ENCODE measurements around the gene TICAM1. TPM values are rescaled to one million over a fixed set of nuclear protein-coding genes. Genes with fewer than 3 reads are reported as not detected.

Gene TICAM1
- total RNA-seq, 2 experiments from 2014 or later: 14.7 to 15.0 TPM

DNA sequence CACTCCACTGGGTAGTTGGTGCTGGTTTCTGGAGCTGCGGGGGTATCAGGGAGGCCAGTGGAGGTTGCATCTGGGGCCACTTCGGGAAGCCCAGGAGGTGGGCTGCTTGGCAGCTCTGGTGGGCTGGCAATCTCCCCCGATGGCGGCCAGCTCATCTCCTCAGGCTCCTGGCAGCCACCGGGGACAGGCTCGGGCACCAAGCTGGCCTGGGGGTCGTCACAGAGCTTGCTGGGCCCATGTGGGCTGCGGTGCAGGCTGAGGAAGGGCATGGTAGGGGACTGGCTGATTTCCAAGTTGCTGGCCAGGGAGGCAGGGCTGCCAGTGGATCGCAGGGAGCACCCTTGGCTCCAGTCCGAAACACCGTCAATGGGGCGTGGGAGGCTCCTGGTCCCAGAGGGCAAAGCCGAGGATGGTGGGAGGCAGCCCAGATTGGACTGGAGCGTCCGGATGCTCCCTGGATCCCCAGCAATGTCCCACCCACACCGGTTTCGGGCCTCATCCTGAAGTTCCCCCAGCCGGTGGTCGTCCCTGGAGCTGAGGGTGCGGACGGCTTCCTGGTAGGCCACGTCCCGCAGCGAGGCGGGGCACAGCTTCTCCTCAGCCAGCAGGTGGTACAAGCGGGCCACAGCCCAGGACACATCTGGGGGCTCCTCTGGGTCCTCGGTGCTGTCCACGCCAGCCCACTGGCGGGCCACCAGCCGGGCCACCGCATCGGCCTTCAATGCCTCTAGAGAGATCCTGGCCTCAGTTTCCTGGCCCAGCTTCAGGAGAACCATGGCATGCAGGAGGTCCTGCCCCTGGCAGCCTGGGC, 13.8 kb downstream of the TICAM1 start:
- Histone ChIP-seq H3K4me1 (ENCODE audit: insufficient read depth, low read length) (peaks cover 10% of the 10 kb centered on the region), H3K4me3 (ENCODE audit: low read length) (no peak overlapping the region), H3K36me3 (ENCODE audit: insufficient read depth, low read length) (peaks cover 26% of the 10 kb centered on the region), H3K27me3 (ENCODE audit: control insufficient read depth in 1 of 2, insufficient read depth in 2 of 2, low read length in 2 of 2) (no peaks in the 10 kb centered on the region), H3K9me3 (ENCODE audit: control insufficient read depth in 1 of 2, insufficient read depth in 1 of 2, low read length in 2 of 2) (no peaks in the 10 kb centered on the region), H3K27ac (ENCODE audit: low read depth in 1 of 2, low read length in 2 of 2) (no peak overlapping the region)
- H3K9me3 Mint-ChIP-seq: no peaks in the 10 kb centered on the region
- intact Hi-C loops (cut with DNase I, micrococcal nuclease): no loop called here
- peaks cover 12% of the 10 kb centered on the region for H3K4me1 Mint-ChIP-seq (ENCODE audit: low read depth)
- TF ChIP-seq, protein P1, sequence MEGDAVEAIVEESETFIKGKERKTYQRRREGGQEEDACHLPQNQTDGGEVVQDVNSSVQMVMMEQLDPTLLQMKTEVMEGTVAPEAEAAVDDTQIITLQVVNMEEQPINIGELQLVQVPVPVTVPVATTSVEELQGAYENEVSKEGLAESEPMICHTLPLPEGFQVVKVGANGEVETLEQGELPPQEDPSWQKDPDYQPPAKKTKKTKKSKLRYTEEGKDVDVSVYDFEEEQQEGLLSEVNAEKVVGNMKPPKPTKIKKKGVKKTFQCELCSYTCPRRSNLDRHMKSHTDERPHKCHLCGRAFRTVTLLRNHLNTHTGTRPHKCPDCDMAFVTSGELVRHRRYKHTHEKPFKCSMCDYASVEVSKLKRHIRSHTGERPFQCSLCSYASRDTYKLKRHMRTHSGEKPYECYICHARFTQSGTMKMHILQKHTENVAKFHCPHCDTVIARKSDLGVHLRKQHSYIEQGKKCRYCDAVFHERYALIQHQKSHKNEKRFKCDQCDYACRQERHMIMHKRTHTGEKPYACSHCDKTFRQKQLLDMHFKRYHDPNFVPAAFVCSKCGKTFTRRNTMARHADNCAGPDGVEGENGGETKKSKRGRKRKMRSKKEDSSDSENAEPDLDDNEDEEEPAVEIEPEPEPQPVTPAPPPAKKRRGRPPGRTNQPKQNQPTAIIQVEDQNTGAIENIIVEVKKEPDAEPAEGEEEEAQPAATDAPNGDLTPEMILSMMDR (IDR thresholded peaks at IDR 0.05): no peak
- ChIA-PET CTCF (interaction anchor here (0.7 kb wide), 1 partner anchor 34 kb away, joined by 3 read pairs; no protein-coding TSS in a partner anchor), POLR2A (no interaction called here)
- peaks cover 19% of the 10 kb centered on the region for H3K36me3 Mint-ChIP-seq (ENCODE audit: low read depth)
- no peak overlapping the region for H3K4me3 Mint-ChIP-seq
- no peak overlapping the region for H3K27ac Mint-ChIP-seq
- ATAC-seq (ENCODE audit: poor library complexity) (no peak), DNase-seq (no peak)
- H3K27me3 Mint-ChIP-seq: no peaks in the 10 kb centered on the region

DNA sequence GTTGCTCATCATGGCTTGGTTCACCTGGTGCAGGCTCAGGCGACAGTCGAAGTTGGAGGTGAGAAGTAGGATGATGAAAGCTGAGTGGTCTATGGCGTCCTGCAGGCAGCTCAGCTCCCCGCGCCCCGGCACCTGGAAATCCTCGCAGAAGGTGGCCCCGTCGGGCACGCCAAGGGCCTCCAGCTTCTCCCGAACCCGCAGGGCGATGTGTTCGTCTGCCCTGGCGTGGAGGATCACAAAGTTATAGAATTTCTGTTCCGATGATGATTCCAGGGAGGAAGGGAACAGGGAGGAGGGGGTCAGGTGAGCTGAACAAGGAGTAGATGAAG, 14.6 kb downstream of the TICAM1 start:
- no peak overlapping the region for H3K4me3 Mint-ChIP-seq
- no peak overlapping the region for H3K27ac ChIP-seq (ENCODE audit: low read depth in 1 of 2, low read length in 2 of 2)
- H3K9me3 Mint-ChIP-seq: no peaks in the 10 kb centered on the region
- peaks cover 14% of the 10 kb centered on the region for H3K36me3 Mint-ChIP-seq (ENCODE audit: low read depth)
- H3K4me1 Mint-ChIP-seq (ENCODE audit: low read depth): peaks cover 12% of the 10 kb centered on the region
- H3K27me3 Mint-ChIP-seq: no peaks in the 10 kb centered on the region
- no peak overlapping the region for H3K27ac Mint-ChIP-seq
- H3K4me3 ChIP-seq (ENCODE audit: low read length): no peak overlapping the region
- ChIA-PET CTCF (no interaction called here), POLR2A (no interaction called here)
- intact Hi-C loops (cut with DNase I, micrococcal nuclease): no loop called here
- H3K36me3 ChIP-seq (ENCODE audit: insufficient read depth, low read length): peaks cover 26% of the 10 kb centered on the region
- DNase-seq (no peak), ATAC-seq (ENCODE audit: poor library complexity) (no peak)
- H3K4me1 ChIP-seq (ENCODE audit: insufficient read depth, low read length): peaks cover 11% of the 10 kb centered on the region
- TF ChIP-seq, protein P1 (IDR thresholded peaks at IDR 0.05): no peak
- no peaks in the 10 kb centered on the region for H3K27me3 ChIP-seq (ENCODE audit: control insufficient read depth in 1 of 2, insufficient read depth in 2 of 2, low read length in 2 of 2)
- no peaks in the 10 kb centered on the region for H3K9me3 ChIP-seq (ENCODE audit: control insufficient read depth in 1 of 2, insufficient read depth in 1 of 2, low read length in 2 of 2)

DNA sequence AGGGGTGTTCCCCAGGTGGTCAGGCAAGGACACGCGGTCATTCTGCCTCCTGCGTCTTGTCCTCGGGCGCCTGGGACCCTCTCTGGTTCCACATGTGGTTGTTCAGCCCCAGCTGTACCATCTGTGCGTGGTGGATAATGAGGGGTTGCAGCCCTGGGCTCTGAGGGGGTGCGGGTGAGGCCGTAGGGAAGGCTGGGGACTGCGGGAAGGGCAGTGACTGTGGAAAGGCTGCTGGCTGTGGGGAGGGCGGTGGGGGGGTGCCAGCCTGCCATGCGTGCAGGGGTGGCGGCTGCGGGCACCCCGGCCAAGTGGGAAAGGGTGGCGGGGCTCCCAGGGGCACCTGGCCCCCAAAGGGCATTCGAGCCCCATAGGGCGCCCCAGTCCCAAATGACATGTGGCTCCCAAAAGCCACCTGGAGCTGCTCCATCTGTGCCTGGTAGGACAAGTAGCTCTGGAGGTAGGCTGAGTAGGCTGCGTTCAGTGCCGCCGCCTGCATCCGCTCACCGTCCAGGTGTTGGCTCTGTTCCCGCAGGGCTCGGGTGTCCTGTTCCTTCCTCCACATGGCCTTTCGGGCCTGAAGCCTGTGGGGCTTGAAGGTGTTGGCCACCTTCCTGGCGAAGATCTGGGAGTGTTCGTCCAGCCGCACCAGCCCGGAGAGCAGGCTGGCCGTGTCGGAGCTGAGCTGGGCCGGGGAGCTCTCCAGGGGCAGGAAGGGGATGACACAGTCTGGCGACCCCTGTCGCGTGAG, 15.1 kb downstream of the TICAM1 start:
- H3K27ac ChIP-seq (ENCODE audit: low read depth in 1 of 2, low read length in 2 of 2): no peak overlapping the region
- peaks cover 16% of the 10 kb centered on the region for H3K4me1 ChIP-seq (ENCODE audit: insufficient read depth, low read length)
- no peaks in the 10 kb centered on the region for H3K27me3 Mint-ChIP-seq
- TF ChIP-seq, protein P1 (IDR thresholded peaks at IDR 0.05): no peak
- ChIA-PET CTCF (no interaction called here), POLR2A (no interaction called here)
- peaks cover 26% of the 10 kb centered on the region for H3K36me3 ChIP-seq (ENCODE audit: insufficient read depth, low read length)
- H3K9me3 Mint-ChIP-seq: no peaks in the 10 kb centered on the region
- ATAC-seq (ENCODE audit: poor library complexity) (no peak), DNase-seq (no peak)
- no peak overlapping the region for H3K4me3 Mint-ChIP-seq
- no peaks in the 10 kb centered on the region for H3K9me3 ChIP-seq (ENCODE audit: control insufficient read depth in 1 of 2, insufficient read depth in 1 of 2, low read length in 2 of 2)
- H3K4me1 Mint-ChIP-seq (ENCODE audit: low read depth): peaks cover 17% of the 10 kb centered on the region
- no peak overlapping the region for H3K4me3 ChIP-seq (ENCODE audit: low read length)
- H3K36me3 Mint-ChIP-seq (ENCODE audit: low read depth): peaks cover 14% of the 10 kb centered on the region
- intact Hi-C loops (cut with DNase I, micrococcal nuclease): no loop called here
- H3K27ac Mint-ChIP-seq: no peak overlapping the region
- H3K27me3 ChIP-seq (ENCODE audit: control insufficient read depth in 1 of 2, insufficient read depth in 2 of 2, low read length in 2 of 2): no peaks in the 10 kb centered on the region
